Right ventricle myocardium superior (tissue), 1 donor: Measurements from ENCODE around the gene ATP8B3. TPM values are rescaled to one million over a fixed set of nuclear protein-coding genes. Genes with fewer than 3 reads are reported as not detected.

Experiments used
- ATAC-seq: fragments of 200-7000 bp; cut with Tn5 transposase; one replicate; pipeline ENCODE4 v1.9.1; 2020; ENCODE audit warnings: mild to moderate bottlenecking; ENCODE audit not compliant: poor library complexity
- DNase-seq: peaks from one replicate; pipeline ENCODE4 v3.0.0-alpha.2; 2020
- intact Hi-C: fragments of 100-400 bp; cut with DNase I; formaldehyde crosslinking; loops from one replicate; pipeline ENCODE4 v1.11.2; 2022
- total RNA-seq: library from RNA; stranded (reverse); fragmentation: NEBNext Ultra II Directional; extraction: Animal tissue kit (Norgen Biotek cat#: 25700); gene quantifications from one replicate; pipeline ENCODE4 v1.2.1, GENCODE V29; 2021
- donor health status: DM: no; HTN: yes; CAD: no; lungs with severe emphysema.

Gene ATP8B3
- total RNA-seq, 1 donor from 2014 or later, result 0.46 TPM

DNA sequence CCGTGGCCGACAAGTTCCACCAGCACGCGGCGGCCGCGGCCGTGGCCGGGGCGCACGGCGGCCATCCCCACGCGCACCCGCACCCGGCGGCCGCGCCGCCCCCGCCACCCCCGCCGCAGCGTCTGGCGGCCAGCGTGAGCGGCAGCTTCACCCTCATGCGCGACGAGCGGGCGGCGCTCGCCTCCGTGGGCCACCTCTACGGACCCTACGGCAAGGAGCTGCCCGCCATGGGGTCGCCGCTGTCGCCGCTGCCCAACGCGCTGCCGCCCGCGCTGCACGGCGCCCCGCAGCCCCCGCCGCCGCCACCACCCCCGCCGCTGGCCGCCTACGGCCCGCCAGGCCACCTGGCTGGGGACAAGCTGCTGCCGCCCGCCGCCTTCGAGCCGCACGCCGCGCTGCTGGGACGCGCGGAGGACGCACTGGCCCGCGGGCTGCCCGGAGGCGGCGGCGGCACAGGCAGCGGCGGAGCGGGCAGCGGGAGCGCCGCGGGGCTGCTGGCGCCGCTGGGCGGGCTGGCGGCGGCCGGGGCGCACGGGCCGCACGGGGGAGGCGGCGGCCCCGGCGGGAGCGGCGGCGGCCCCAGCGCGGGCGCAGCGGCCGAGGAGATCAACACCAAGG lies 57.9 kb downstream of the ATP8B3 start:
- DNase-seq (no peak), ATAC-seq (no peak)
- intact Hi-C loops, result no loop called here

DNA sequence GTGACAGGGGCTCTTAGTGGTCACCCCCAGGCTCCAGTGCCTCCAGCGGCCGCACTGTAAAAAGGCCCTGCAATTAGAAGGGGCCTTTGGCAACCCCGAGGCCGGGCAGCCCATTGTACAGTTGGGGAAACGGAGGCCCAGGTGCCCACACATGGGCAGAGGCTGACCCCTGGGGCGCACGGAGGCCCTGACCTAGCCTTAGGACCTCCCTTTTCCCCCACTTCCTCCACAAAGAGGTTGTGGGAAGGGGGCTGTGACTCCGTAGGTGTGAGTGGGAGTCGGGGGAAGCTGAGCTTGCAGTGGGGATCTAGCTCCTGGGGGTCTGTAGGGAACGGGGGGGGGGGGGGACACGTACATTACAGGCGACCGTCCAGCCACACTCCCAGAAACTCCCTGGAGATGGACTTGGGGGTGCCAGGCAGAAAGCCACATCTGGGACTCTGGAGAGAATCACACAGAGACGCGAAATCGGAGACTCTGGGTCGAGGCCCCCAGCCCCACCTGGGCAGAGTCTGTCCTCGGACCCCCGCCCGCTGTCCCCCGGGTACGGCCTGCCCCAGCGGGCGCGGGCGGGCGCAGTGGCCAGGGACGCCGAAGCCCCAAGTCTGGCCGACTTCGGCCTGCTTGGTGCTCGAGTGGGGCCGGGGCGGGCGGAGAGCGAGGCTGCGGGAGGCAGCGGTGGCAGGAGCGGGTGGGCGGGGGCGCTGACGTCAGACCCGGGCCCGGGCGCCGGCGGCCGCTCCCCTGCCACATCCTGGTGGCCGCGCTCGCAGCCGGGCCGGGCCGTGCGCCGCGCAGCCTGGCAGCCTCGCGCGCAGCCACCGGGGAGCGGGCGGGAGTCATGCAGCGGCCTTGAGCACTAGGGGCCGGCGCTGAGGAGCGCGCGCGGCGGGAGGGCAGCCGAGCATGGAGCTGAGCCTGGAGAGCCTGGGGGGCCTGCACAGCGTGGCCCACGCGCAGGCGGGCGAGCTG lies 59.0 kb downstream of the ATP8B3 start, which contains the start of gene ONECUT3:
Gene ONECUT3 (plus strand): TSS at position 750 of the 972 bp plus-strand sequence. CDS start 157 bp downstream, at position 907.
- no peak for ATAC-seq
- intact Hi-C loops, result no loop called here
- no peak for DNase-seq

DNA sequence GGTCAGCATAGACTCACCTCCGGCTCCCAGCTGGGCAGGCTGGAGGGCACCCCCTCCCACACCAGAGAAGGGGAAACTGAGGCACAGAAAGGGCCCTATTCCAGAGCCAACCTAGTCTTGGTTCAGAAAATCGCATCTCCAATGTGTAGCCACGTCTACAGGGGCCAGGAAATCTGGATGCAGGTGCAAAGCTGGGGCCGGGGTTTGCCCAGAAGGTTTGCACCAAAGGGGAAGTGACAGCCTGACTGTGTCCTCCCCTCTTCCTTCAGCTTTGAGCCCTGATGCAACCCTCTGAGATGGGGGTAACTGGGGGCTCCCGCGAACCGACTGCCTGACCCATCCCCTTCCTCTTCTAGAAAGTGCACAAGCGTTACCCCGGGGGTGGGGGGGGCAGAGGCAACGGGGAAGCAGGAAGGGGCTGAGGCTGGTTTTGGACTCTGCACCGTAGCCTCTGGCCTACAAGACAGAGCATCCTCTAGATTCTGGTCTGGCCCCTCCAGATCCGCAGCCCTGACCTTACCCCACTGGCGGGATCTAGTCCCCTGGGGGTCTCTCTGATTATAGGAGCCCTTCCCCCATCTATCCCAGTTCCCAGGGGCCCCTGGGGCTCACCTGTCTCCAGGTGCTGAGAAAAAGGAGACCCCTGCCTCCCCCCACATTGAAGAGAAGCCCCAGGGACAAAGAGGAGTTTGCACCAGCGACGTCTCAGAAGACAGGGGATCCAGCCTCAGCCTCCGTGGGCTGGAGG lies 59.9 kb downstream of the ATP8B3 start:
- intact Hi-C loops, result no loop called here
- ATAC-seq (no peak), DNase-seq (no peak)

DNA sequence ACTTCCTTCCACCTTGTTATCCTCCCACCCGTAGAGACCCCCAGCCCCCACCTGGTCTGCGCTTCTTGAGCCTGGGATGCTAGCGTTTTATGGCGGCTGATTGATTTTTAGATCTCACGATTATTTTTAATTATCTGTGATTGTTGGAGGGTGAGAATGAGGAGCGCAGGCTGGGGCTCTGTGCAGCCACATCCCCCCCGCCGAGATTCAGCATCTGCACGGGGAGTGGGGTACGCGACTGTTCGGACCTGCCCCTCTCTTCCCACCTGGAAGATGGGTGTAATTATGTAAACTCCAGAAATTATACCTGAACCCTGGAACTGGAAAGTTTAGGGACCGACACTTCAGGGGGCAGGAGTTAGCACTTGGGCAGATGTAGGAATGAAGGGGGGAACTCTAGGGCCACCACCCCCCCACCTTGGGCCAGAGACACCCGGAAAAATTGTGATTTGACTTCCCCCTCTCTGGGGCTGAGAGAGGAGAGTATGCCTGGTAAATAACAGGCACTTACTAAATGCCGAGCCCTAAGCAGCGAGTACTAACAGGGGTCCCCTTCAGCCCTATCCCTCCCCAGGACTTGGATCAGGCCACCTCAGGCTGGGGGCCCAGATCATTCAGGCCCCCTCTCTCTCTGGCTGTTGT lies 60.6 kb downstream of the ATP8B3 start:
- DNase-seq (no peak), ATAC-seq (no peak)
- intact Hi-C loops, result no loop called here

DNA sequence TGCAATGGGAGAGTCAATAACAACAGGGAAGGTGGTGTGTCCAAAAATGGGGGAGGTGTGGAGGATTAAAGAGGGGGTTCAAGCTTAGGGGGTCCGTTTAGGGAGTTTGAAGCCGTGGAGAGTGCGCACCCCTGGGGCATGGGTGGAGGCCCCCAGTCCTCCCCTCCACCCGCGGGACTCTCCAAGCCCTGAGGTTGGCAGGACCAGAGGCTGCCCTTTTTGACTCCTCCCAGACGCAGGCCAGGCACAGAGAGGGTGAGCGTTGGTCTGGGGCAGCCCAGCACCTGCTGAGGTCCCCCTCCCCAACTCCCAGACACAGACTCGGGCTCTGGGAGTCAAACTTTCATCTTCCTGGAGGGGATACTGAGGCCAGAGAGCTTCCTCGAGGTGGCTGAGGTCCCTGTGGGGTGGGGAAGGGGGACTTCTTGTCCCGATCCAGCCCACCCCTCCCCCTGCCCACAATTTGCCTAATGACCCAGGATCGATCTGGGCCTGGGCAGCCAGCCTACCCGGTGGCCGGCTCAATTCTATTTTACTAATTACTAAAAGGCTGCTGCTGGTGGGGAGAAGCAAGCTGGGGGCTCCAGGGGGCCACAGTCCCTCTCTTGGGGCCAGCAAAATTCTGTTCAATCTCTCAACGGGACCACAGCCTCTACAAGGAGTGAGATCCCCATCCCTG lies 61.6 kb downstream of the ATP8B3 start:
- ATAC-seq (no peak), DNase-seq (no peak)
- intact Hi-C loops, result no loop called here

DNA sequence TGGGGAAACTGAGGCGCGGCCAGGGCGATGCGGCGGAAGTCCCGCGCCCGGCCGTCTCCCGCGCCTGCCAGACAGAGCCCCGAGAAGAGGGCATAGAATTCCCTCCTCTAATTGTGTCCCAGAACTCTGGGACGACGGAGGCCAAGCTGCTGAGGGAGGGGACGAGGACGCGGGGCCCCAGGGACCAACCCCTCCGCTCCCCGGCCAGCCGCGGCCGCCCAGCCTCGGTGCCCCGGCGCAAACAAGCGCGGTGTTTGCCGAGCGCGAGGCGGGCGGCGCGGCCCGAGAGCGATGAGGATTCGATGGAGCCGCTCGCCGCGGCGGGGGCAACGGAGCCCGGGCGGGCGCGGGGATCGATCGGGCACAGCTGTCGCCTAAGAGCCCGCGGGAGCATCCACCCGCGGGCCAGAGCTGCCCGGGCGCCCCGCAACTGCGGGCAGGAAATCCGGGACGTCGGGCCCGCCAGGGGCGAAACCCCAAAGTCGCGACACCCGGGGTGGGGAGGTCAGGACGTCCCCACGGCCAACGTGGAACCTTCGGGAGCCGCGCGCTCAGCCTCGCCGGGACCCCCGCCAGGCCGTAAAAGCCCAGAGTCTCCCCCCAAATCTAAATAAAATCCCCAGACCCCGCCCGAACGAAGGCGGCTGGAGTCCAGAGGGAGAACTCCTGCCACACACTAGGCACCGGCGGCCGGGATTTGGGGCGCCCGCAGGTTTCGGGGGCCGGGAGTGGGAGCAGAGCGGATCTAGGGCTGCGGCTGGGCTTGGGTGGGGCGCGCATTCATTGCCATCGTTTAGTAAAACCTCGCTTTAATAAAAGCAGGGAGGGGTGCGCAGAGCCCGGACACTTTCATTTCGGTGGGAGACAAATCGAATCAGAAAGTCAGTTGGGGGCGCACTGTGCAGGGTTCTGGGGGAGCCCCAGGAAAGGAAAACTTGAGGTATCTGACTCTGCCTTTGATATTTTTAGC lies 62.4 kb downstream of the ATP8B3 start:
- DNase-seq, result no peak
- ATAC-seq, result no peak
- intact Hi-C loops, result no loop called here

DNA sequence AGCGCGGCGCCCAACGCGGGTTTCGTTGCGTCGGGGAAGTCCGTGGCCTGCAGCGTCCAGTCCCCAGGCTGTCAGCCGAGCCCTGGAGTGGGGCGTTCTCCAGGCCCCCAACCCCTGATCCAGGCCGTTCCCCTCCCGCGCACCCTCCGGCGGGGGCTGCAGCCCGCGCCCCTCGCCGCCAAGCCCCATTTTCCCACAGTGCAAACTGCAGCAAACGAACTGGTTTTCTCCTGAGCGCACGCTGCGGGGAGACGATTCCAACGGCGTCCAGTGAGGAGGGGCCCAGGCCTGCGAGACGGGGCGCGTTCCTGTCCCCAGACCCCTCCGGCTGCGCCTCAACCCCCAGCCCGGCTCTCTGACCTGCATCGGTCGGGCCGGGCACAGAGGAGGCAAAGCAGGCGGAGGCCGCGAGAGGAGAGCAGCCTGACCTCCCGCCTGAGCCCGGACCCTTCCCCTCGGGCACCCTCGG lies 63.2 kb downstream of the ATP8B3 start:
- intact Hi-C loops, result no loop called here
- DNase-seq (no peak), ATAC-seq (no peak)

DNA sequence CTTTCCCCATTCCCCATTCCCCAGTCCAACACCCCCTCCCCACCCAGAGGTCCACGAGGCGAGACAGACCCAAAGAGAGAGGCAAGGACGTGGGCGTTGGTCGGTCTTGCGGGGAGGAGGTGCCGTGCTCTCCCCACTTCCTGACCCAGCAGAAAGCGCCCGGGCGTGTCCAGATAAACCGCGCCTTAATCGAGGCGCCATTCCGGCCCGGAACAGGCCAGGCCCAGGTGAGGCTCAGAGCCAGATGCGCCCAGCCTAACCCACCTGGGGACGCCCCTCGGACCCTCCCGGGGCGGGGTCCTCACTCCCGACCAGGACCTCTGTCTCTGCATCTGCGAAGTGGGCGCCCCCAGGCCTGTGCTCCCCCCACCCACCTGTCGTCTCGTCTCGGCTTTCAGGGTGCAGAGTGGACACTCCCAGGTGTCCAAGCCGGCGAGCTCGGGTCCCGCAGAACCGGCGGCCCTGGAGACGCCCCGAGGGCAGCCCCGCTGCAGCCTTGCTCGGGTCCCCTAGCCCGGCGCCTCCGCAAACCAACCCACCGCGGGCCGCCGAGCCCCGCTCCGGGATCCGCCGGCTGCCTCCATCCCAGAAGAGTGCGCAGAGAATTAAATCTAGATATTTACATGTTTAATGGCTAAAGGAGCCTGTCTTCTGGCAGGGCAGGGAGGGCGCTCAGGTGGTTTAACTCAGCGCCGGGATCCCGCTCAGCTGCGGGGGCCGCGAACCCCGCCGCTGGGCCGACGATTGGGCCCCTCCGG lies 63.8 kb downstream of the ATP8B3 start:
- intact Hi-C loops, result no loop called here

DNA sequence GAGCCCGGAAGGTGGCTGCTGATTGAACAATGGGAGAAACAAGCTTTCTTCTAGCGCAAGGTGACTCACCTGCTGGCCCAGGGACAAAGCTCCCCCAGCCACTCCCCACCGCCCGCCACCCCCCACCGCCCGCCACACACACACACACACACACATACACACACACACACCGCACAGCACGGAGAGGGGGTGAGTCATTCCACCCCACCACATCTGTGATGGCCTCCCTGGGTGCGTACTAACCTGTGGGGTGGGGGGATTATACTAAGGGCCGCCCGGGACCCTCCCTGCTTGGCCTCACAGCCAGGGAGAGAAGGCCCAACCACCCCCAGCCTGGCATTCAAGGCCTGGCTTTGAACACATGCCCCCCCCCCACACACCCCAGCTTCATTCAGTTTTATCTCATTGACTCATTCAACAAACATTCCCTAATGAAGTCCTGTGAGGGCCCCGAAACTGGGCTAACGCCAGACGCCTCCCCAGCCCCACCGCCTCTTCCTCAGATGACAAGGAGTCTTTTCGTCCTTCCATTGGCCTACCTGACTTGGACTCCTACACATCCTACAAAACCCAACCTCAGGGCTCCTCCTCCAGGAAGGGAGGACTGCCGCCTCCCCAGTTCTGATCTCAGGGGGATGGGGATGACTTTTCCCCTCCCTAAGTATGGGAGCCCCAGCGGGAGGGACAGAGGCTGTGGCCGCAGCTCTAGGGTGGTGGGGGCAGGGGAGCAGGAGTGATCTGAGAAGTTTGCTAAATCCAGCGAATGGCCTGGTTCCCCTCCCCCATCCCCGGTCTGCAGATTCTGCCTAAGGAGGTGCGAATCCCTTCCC lies 64.6 kb downstream of the ATP8B3 start:
- intact Hi-C loops, result no loop called here
- no peak for ATAC-seq
- no peak for DNase-seq

More for the DNA sequence above, 63.8 kb downstream of the ATP8B3 start:
- ATAC-seq, result no peak
- no peak for DNase-seq

DNA sequence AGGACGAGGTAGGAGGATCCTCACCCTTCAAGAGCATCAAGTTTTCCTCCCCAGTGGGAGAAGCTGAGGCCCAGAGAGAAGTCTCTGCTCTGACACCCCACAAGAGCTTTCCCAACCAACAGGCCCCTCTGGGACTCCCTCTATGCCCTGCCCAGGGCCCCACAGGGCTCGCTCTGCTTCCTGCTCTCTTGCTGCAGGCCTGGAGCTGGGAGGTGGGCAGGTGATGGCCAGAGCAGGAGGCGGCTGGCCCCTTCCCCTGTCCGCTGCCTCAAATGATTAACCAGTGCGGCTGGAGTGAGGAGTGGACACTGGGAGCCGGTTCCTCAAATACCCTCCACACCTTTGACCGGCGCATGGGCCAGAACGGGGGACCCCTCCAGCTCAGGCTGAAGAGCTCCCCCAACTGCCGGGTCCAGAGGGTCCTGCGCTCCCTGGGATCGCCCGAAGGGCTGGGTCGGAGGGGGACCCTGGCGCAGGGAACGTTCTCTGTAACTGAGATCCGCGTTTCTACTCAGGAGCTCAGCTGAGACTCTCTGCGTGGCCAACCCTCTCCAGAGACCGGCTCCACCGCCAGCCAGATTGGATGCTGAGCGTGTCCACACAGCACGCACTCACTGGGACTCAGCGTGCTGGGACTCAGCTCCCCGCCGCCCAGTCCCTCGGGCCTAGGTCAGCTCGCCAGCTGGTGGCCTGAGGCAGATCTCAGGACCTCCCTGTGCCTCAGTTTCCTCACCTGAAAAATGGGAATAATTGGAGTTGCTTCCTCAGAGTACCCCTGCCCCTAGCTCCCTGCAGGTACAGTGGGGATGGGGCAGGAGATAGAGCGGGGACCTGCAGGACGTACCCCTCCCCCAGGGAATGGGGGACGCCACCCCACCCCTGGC lies 65.4 kb downstream of the ATP8B3 start:
- ATAC-seq (no peak), DNase-seq (no peak)
- intact Hi-C loops, result no loop called here

DNA sequence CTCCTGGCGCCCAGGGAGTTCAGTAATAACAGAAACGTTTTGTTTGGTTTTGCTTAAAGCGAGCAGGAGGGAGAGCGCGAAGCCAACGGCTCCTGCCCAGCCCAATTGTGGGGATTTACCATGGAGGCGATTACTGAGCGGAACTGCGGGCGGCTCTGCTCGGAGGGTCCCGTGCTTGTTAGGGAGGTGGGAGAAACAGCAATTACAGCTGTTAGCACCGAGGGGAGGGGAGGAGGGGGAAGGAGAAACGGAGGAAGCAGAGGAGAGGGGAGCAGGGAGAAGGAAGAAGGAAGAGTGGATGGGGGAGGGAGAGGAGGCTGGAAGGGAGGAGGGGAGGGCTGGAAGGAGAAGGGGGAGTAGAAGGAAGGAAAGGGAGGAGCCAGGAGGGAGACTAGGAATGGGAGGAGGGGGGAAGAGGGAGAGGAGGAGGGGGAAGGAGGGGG lies 66.5 kb downstream of the ATP8B3 start:
- ATAC-seq, result no peak
- intact Hi-C loops, result no loop called here
- DNase-seq, result no peak

DNA sequence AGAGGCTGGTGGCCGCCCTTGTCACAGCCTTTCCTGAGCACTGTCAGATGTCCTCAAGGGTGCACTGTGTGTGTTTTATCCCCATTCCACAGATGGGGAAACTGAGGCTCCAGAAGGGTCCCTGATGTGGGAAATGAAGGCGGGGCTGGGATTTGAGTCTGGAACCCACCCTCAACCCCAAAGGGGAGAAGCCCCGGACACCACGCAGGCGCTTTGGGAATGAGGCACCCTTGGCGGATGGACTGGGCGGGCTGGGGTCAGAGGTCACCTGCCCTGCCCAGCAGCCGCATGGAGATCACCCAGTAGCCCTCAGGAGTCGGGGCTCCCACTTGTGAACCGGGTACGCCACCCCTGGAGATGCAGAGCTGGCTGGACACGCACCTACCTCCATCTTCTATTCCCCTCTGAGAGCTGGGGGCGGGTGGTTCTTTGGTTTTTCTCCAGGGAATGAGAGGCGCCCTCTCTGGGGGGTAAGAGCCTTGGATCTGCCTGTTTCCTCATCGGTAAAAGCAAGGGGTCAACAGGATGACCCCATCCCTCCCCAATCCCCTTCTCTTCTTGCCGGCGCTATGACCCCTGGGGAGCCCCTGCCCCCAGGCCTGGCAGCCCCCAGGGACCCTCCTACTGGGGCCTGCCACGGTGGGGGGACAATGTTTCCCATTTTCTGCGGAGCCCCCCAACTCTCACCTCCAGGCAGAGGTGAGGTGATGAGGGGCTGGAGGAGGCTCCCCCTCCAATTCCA lies 67.1 kb downstream of the ATP8B3 start:
- intact Hi-C loops, result no loop called here

DNA sequence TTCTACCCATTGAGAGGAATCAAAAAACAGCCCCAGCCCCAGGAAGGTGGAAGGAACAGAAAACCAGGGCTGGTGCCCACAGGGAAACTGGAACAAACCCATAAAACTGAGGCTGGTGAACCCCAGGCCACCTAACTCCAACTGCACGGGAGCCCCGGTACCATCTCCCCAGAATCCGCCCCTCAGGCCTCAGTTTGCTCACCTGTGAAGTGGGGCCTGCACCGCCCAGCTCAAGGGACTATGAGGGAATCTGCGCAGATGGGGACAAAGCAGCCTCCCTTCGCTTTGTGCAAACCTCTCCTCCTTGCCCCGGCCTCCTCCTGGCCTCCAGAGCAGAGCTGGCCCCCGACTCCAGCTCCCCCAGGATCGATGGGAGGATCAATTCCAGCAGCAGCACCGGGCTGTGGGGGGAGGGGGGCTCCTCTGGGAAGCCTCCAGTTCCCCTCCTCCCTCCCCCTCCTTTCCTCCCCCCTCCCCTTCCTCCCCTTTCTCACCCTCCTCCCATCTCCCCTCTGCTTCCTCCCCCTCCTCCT lies 67.9 kb downstream of the ATP8B3 start:
- no peak for ATAC-seq
- intact Hi-C loops, result no loop called here
- DNase-seq, result no peak

More for the DNA sequence above, 67.1 kb downstream of the ATP8B3 start:
- ATAC-seq, result no peak
- DNase-seq, result no peak
